Left cardiac atrium (tissue), 4 donors: ENCODE data around the gene DENND4A. TPM values are rescaled to one million over a fixed set of nuclear protein-coding genes. Genes with fewer than 3 reads are reported as not detected.

Experiments
- ATAC-seq, 2 donors: fragments of 200-7000 bp; cut with Tn5 transposase; one replicate each; pipeline ENCODE4 v1.9.1; 2020; ENCODE audit warnings: mild to moderate bottlenecking in 2 of 2, moderate library complexity in 2 of 2
- DNase-seq: peaks from one replicate; pipeline ENCODE4 v3.0.0-alpha.2; 2020
- intact Hi-C, 2 donors: fragments of 100-400 bp; cut with DNase I; formaldehyde crosslinking; loops; one replicate each; pipeline versions ENCODE4 v1.14.1 to v1.15.1; 2022 to 2023
- total RNA-seq, 2 donors: library from RNA; stranded (reverse); fragmentation: NEBNext Ultra II Directional; extraction: Animal tissue kit (Norgen Biotek cat#: 25700); gene quantifications; one replicate each; pipeline ENCODE4 v1.2.1, GENCODE V29; 2021
- donor health status: DM: no; HTN: yes; CAD: no.
- donor health status: DM: no; HTN: yes; CAD: no; lungs with severe emphysema.
- donor health status: DM: yes; HTN: yes; CAD: no.
- donor health status: Dilated cardiomyopathy.

Gene DENND4A
- total RNA-seq, 2 donors from 2014 or later, result 18.1 to 22.9 TPM

DNA sequence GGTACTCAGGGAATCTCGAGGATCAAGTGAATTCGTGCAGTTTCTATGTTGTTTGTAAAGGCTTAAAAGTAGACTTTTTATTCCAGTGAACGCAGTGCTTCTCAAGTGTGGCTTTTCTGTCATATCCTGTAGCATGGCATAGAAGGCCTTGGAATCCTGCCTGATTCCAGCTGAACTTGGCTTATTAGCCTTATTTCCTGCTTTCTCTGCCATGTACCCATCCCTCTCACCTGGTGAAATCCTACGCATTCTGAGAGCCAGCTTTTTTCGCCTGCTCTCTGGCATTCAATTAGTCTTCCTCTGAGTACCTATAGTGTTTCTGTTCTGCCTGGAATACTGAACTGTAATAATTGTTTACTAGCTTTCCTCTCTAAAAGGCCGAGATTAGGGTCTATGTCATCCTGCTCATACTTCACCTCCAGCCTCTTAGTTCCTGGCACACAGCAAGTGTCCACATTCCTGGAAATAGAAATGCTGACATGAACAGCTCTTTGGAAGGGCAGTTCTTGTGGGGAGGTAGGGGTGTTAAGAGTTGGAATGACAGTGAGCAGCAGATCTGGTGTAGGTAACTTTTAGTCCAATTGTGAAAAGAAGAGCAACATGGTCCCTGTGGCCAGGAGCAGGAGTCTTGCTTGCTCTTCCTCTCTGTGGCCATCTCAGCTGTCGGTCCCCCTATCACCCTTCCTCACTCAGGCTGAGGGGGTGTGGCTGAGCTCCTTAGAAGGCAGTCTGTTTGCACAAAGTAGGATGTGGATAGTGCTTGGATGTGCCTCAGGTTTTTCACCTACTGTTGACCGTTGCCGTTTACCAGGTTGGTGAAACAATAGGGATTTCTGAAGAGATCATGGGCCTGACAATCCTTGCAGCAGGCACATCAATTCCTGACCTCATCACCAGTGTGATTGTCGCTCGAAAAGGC is 140.0 kb downstream of the DENND4A start:
- intact Hi-C loops, result no loop called here
- DNase-seq (no peak), ATAC-seq (peak; percentile 51 to 63)

DNA sequence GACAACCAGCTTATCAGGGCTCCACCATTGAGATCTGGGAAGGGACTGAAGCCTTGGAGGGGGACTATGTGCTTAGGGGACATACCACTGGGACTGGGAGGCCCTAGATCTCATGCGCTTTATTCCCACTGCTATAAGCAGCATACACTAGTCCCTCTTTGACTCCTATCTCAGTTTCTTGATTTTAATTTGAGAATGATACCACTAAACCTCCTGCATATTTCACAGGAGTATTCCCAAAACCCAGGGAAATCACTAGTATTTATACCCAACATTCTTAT is 141.1 kb downstream of the DENND4A start:
- no peak for DNase-seq
- ATAC-seq, result no peak
- intact Hi-C loops, result no loop called here

DNA sequence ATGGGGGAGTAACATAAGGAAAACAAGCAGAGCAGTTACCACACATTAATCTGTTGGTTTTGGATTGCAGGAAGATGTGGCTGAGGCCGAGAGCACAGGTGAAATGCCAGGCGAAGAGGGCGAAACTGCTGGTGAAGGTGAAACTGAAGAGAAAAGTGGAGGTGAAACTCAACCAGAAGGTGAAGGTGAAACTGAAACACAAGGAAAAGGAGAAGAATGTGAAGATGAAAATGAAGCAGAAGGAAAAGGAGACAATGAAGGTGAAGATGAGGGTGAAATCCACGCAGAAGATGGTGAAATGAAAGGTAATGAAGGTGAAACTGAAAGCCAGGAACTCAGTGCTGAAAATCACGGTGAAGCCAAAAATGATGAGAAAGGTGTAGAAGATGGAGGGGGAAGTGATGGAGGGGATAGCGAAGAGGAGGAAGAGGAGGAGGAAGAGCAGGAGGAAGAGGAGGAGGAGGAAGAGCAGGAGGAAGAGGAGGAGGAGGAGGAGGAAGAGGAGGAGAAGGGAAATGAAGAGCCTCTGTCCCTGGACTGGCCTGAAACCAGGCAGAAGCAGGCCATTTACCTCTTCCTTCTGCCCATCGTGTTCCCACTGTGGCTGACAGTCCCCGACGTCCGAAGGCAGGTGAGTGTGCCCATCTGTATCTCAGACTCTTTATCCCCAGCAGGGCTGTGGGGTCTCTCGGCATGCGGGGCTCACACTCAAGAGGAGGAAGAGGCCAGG is 141.6 kb downstream of the DENND4A start:
- DNase-seq, result no peak
- intact Hi-C loops, result no loop called here
- no peak for ATAC-seq

DNA sequence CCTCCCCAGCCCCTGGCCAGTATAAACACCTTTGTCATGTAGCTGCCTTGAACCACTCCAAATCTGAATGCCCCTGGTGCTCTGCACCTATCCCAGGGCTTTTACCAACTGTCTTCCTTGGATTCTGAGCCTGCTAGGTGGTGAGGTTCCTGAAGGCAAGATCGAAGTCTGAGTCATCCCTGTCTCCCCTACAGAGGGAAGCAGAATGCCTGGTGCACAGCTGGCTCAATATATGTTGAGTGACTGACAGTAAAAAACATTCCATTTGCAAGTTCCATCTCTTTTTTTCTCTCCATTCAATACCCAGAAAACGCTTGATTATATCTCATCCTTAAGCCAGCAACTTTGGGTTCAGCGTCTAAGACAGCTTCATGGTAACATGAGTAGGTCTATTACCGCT is 145.6 kb downstream of the DENND4A start:
- DNase-seq (no peak), ATAC-seq (no peak)
- intact Hi-C loops, result no loop called here

DNA sequence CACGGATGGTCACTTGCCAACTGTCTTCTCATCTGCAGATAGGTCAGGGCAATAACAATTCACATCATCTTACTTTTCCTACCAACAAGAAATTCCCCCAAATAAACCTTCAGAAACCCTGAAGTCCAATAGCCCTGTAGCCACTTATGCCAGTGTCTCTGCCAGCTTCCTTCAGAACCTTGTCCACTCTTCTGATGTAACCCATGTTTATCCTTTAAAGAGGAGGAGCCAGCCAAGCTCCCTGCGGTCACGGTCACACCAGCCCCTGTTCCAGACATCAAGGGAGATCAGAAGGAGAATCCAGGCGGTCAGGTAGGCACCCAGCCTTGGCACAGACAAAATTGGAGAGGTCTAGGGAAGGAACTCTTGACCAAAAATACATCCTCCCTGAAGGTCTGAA is 146.7 kb downstream of the DENND4A start:
- intact Hi-C loops, result no loop called here
- DNase-seq (no peak), ATAC-seq (no peak)

DNA sequence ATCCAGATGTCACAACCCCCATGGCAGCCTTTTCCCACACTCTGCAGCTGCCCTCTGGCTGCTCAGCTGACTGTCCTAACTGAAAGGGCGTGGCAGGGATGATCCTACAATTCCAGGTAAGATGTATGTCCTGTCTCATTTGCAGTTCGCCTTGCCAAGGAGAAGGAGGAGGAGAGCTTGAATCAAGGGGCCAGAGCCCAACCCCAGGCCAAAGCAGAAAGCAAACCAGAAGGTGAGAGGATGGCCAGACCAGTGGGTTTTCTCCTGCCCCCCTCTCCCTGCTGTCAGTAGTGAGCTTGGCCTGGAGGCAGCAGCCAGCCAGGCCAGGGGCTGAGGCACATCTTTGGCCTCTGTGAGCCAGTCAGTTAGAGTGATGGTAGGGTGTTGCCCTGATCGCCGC is 147.8 kb downstream of the DENND4A start:
- ATAC-seq (no peak), DNase-seq (no peak)
- intact Hi-C loops, result no loop called here

DNA sequence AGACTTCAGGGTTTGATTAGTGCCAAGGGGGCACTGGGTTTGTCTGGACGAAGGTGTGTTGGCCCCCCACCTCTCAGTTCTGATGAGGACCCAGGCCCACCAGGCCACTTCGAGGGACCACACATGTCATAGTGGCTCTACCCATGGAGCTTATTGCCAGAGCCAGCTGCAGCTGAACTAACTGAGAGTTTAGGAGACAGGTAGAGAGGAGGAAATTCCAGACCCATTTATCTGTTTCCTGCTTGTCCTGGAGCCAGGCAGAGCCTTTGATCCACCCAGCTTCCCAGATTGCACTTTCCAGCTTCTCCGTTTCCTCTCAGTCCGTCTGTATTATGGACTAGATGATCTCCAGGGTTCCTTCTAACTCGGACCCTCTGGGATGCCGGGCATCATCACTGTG is 149.5 kb downstream of the DENND4A start:
- ATAC-seq (no peak), DNase-seq (no peak)
- intact Hi-C loops, result no loop called here

DNA sequence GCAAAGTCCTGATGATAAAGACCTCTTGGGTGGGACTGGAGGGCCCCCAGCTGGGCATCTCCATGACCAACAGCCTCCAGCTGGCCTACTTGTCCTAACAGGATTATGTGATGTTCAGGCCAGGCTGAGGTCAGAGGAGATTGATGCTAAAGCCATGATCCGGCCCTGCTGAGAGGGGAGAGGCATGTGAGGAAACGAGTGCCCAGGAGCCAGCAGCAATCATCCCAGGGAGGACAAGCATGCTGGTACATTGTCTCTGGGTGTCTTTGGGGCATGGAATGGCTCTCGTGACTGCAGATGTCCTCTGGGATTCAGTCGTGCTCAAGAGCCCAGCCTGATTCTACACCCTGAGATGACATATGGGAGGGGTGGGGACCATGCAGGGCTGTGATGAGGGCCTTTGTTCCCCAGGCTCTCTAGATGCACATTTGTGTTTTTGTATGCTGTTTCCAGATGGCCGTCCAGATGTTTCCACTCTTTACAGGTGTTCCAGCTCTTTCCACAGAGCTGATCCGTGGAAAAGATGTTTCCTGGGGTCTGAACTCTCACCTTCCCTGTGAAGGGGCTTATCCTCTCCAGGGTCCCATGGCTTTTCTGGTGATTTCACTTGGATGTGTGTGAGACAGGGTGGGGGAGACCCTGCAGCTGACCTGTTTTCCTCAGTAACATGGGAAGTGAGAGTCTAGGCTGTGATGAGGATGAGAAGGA is 150.2 kb downstream of the DENND4A start:
- intact Hi-C loops, result no loop called here
- ATAC-seq (no peak), DNase-seq (no peak)

DNA sequence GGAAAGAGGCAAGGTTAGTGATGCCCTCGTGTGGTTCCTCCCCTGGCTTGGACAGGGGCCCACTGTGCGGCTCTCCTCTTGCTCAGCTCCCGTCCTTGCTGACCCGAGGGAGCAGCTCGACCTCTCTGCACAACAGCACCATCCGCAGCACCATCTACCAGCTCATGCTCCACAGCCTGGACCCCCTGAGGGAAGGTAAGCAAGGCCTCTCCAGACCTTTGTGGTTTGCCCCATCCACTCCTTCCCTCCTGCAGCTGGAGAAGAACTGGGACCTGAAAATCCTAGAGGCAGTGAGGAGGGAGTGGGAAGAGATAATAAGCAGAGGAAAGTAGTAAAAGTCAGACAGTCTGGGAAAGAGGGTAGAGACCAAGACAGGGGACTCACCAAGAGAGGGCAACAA is 152.6 kb downstream of the DENND4A start:
- DNase-seq (no peak), ATAC-seq (no peak)
- intact Hi-C loops, result loop anchor here in 1 of 2 donors (2.0 kb wide), 1 partner anchor 217 kb away; no protein-coding TSS in a partner anchor

DNA sequence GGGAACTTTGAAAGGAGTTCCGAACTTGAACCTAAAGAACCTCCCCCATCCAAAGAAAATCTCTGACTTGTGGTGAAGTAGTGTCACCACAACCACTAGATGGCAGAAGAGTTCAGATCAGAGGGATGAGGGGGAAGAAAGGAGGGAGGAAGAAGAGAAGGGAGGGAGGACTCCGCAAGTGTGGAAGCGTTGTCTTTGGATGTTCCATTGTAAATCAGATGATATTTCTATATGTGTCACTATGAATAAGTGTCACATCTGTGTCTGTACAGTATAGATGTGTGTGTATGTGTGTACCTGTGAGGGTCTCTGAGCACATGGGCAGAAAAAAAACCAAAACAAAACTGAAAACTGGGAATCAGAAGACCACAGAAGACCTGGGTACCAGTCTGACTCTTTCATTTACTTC is 153.4 kb downstream of the DENND4A start:
- no peak for DNase-seq
- intact Hi-C loops, result loop anchor here in 1 of 2 donors (2.0 kb wide), 1 partner anchor 218 kb away; no protein-coding TSS in a partner anchor

DNA sequence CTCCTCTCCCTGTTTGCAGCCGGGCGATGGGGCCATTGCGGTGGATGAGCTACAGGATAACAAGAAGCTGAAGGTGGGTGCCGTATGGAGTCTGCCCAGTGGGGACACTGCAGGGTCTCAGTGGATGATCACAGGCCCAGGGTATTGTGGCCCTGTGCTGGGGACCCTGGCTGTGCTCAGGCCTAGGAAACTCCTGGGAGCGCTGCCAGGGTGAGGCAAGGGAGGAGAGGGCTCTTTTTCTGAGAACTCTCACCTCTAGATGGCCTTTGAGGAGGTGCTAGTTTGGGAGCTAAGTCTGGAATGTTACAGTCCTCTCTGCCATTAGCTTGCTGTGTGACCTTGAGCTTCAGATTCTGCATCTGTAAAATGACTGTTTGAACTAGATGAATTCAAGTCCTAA is 154.0 kb downstream of the DENND4A start:
- DNase-seq (no peak), ATAC-seq (peak in 1 of 2 donors; percentile 26)
- intact Hi-C loops, result loop anchor here in 1 of 2 donors (2.0 kb wide), 1 partner anchor 219 kb away; no protein-coding TSS in a partner anchor

More for the DNA sequence above, 153.4 kb downstream of the DENND4A start:
- peak; percentile 77 to 83 for ATAC-seq

DNA sequence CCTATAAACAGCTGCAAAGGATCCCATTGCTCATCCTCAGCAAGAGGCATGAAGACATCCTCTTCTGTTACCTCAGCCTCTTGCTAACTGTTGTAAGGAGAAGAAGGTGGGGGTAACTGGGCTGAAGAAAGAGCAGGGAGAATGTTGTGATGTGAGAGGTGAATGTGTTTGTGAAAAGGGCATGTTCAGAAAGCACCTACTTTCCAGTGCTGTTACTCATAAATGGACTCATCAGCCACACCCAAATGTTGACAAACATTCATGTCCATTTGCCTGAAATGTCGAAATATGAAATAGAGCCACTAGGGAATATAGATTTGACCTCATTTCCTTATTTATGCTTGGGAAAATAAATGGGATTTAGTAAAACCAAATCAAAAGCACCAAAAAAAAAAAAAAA is 157.7 kb downstream of the DENND4A start:
- intact Hi-C loops, result no loop called here

DNA sequence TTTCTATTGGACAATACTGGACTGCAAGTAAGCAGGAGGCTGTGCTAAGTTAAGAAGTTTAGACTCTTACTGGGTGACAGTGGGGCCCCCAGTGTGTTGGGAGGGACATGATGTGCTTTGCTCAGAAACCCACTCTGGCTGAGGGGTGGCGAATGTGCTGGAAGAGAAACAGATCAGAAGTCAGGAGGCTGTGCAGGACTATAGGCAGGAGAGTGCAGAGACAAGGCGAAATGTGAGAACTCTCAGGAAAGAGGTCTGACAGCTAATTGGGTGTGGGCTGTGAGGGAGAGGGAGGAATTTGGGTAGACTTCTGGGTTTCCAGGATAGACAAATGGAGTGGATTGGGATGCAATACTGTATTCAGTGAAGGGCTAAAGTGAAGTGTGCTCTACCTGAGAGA is 158.3 kb downstream of the DENND4A start:
- DNase-seq (no peak), ATAC-seq (no peak)
- intact Hi-C loops, result no loop called here

More for the DNA sequence above, 157.7 kb downstream of the DENND4A start:
- ATAC-seq, result no peak
- no peak for DNase-seq

DNA sequence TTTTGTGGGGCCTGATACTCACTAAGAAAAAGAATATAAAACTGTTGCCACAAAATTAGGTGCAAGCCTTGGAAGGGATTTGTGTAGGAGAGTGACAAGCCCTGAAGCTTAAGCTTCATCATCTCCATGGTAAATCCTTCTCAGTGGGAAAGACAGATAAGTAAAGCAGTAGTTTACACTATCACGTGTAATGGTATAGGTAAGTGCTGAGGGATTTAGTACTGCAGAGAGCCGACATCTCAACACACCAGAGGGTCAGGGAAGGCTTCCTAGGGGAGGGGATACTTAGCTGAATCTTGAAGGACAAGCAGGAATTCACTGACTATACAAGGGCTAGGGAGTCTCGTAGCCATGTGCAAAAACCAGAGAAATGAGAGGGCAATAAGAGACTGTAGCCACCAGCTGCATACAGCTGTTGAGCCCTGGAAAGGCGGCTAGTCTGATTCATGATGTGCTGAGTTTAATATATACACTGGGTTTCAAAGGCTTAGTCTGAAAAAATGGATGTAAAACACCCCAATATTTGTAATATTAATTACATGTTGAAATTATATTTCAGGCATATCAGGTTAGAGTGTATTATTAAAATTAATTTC is 159.2 kb downstream of the DENND4A start:
- DNase-seq (no peak), ATAC-seq (peak in 1 of 2 donors; percentile 70)
- intact Hi-C loops, result no loop called here

DNA sequence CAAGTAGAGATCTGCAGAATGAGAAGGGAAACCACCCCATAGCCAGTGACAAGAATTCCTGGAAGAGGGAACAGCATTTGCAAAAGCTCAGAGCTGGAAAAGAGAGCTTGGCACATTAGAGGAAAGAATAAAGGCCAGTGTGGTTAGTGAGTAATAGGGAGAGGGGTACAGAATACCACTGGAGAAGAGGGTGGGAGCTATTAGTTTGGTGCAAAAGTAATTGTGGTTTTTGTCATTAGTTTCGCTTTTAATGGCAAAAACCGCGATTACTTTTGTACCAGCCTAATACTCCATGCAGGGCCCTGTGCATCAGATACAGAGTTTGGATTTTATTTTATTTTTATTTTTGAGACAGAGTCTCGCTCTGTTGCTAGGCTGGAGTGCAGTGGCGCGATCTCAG is 160.6 kb downstream of the DENND4A start:
- ATAC-seq (no peak), DNase-seq (no peak)
- intact Hi-C loops, result no loop called here

DNA sequence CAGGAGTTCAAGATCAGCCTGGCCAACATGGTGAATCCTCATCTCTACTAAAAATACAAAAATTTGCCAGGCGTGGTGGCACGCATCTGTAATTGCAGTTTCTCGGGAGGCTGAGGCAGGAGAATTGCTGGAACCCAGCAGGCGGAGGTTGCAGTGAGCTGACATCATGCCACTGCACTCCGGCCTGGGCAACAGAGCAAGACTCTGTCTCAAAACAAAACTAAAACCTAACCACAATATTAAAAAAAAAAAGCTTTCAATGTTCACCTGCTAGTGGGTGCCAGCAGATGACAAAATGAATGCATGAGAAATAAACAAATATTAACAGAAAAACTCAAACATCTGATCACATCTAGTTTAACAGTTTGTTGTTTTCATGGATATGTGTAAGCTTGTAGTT is 161.3 kb downstream of the DENND4A start:
- ATAC-seq (no peak), DNase-seq (no peak)
- intact Hi-C loops, result no loop called here

DNA sequence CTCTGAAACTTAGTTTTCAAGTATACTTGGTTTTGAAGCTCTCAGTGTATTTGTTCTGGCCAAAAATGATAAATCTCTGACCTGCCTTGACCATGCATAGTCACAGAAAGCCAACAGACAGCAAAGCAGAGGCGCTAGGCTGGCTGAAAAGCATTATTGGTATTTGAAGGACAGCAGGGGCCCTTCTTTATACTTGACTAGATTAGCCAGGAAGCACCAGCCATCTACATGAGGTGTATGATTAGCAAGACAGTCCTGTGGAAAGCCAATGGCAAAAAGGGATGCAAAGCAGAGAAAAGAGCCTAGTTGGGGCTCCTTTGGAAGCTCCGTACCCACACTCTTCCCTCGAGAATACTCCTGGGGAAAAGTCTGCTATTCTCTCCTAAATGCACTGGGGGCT is 162.5 kb downstream of the DENND4A start:
- ATAC-seq (no peak), DNase-seq (no peak)
- intact Hi-C loops, result no loop called here

DNA sequence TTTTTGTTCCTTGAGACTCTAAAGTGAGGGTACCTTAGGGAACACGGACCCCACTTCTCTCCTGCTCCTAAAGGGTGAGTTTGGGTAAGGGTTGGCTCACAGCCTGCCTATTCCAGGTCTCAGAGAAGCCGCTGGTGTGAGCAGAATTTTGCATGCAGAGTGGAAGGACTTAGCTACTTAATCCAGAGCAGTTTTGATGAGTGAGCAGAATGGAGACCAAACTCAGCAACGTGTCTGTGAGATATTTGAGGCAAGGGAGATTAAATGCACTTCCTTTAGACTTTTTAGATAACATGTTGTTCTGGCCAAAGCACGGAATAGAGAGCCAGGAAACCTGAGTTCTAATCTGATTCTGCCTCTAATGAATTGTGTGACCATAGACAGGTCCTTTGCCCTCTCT is 165.2 kb downstream of the DENND4A start:
- ATAC-seq (no peak), DNase-seq (no peak)
- intact Hi-C loops, result no loop called here

DNA sequence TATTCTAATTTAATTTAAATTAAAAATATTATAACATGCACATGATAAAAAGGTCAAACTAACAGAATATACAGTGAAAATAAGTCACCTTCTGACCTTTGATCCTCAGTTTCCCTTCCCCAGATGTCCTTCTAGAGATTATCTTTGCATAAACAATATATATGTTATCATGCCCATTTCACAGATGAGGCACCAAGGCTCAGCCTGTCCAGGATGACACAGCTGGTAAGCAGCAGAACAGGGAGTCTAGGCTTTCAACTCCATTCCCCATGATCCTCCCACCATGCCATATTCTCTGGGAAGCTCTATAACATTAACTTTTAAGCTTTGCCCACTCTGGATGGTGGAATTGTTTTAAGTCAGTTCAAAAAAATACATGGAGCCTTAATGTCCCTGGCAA is 169.0 kb downstream of the DENND4A start:
- no peak for ATAC-seq
- intact Hi-C loops, result no loop called here
- no peak for DNase-seq

DNA sequence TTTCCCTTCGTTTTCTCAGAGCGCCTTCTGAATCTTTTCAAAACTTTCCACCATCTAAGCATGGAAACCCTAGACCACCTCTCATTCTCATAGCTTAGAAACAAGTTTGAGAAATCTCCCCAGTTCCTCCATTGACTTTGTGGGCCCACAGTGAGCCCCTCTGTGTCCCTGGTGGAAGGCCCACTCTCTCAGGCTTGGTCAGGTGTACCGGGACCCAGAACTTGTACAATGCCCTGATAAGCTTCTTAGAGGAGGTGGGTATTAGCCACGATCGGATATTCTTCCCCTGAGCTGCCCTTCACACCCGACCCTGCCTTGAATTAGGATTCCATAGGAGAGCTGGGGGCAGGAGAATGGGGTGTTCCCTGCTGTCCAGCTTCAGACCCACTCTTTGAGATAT is 170.5 kb downstream of the DENND4A start, which contains the start of gene SLC24A1:
SLC24A1 (plus strand) TSS at position 301 of the 400 bp plus-strand sequence. CDS start 2,143 bp downstream, outside the sequence.
- DNase-seq (no peak), ATAC-seq (no peak)
- intact Hi-C loops, result no loop called here
